Measurements from ENCODE around the gene GSTA4. TPM values are rescaled to one million over a fixed set of nuclear protein-coding genes. Genes with fewer than 3 reads are reported as not detected.

Gene GSTA4
- total RNA-seq, 2 experiments from 2014 or later: 18.5 to 22.3 TPM

DNA sequence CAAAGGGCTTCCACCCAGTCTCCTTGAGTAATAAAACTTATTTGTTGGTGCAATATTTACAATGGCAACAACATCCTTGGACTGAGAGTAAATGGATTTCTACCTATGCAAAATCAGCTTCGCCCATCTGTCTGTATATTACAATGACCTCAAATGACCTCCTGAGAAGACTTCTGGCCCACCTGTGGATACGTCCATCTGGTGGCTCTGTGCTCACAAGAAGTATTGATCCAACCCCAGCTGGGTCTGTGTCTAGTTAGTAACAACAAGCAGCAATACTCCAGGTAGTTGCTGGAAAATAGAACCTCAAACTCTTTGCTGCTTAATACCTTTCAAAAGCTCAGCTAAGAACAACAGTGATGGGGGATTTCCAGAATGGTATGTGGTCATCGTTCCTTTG is 34.7 kb upstream of the GSTA4 start:
- H3K4me1 Mint-ChIP-seq (ENCODE audit: low read depth): peaks cover 8% of the 10 kb centered on the region
- no peaks in the 10 kb centered on the region for H3K9me3 Mint-ChIP-seq
- no peak overlapping the region for H3K4me3 Mint-ChIP-seq
- CTCF ChIA-PET: no interaction called here
- H3K27me3 Mint-ChIP-seq: no peaks in the 10 kb centered on the region
- H3K36me3 Mint-ChIP-seq: peaks cover 17% of the 10 kb centered on the region
- POLR2A ChIA-PET: no interaction called here
- intact Hi-C loops (cut with micrococcal nuclease): no loop called here
- no peak overlapping the region for H3K27ac Mint-ChIP-seq
- DNase-seq: no peak

DNA sequence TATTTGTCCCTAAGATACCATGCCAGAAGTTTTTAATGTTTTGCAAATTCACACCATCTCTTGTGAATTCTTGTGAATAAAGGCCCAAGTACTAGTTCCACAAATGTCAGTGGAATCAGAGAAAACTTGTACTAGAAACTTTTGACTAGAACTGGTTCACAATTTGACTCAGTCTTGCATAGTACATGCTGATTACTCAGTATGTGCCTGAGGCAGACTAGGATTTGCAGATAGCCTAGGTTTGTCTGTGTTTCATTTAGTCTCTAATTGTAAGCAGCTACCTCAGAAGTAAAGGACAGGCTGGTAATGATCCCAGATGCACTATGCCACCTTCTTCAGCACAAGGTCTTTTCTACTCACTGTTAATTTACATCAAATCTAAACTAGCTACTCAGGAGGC is 34.2 kb upstream of the GSTA4 start:
- H3K36me3 Mint-ChIP-seq: peaks cover 17% of the 10 kb centered on the region

DNA sequence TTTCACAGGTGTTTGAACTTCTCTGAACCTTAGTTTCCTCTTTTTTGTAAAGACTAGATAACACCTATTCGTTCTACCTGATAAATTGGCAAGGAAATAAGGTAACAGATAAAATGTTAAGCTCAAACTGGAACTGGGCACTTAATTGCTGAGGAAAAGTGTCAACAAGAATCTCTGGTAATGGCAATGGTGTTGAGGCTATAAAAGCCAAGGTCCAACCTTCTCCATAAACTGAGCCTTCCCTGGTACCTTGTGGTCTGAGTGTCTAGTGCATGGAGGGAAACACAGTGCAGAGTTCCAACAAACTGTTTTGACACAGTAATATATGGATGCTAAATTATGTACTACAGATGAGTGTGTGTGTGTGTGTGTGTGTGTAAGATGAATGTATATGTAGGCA is 33.4 kb upstream of the GSTA4 start:
- Mint-ChIP-seq H3K27me3 (no peaks in the 10 kb centered on the region), H3K4me1 (ENCODE audit: low read depth) (peaks cover 11% of the 10 kb centered on the region), H3K36me3 (peaks cover 15% of the 10 kb centered on the region), H3K27ac (no peak overlapping the region), H3K9me3 (no peaks in the 10 kb centered on the region), H3K4me3 (no peak overlapping the region)
- DNase-seq: no peak
- intact Hi-C loops (cut with micrococcal nuclease): no loop called here
- ChIA-PET CTCF (no interaction called here), POLR2A (no interaction called here)

More for the DNA sequence above, 34.2 kb upstream of the GSTA4 start:
- ChIA-PET POLR2A (no interaction called here), CTCF (no interaction called here)
- no peak overlapping the region for H3K27ac Mint-ChIP-seq
- intact Hi-C loops (cut with micrococcal nuclease): no loop called here
- H3K9me3 Mint-ChIP-seq: no peaks in the 10 kb centered on the region
- no peak for DNase-seq
- peaks cover 11% of the 10 kb centered on the region for H3K4me1 Mint-ChIP-seq (ENCODE audit: low read depth)
- H3K4me3 Mint-ChIP-seq: no peak overlapping the region
- H3K27me3 Mint-ChIP-seq: no peaks in the 10 kb centered on the region

DNA sequence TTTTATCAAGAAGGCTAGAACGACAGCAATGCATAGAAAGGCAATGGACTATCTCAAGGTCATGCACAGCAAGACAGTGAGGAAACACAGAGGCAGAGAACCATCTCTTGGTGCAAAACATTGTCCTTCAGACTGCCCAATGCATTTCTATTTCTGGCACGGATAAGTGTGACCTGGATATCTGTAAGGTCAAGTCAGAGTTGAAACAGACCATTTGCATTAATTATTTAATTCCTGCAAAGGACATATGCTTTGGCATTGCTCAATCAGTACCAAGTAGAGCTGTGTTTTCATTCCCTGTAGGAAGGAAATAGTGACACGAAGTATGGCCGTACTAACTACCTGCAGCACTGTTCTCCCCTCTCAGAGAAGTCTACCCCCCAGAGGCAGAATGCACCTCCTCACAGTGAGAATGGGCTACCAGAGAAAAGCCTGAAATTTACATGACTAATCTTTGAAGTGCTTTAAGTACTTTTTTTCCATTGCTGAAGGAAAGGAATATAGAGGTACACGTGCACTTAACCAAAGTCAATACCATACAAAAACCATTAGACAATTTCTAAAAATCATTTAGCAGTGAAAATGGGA is 32.1 kb upstream of the GSTA4 start:
- Mint-ChIP-seq H3K9me3 (no peaks in the 10 kb centered on the region), H3K36me3 (peaks cover 13% of the 10 kb centered on the region), H3K4me1 (ENCODE audit: low read depth) (peaks cover 11% of the 10 kb centered on the region), H3K27ac (no peak overlapping the region), H3K4me3 (no peak overlapping the region), H3K27me3 (no peaks in the 10 kb centered on the region)
- no peak for DNase-seq
- intact Hi-C loops (cut with micrococcal nuclease): no loop called here
- POLR2A ChIA-PET: no interaction called here
- CTCF ChIA-PET: no interaction called here

DNA sequence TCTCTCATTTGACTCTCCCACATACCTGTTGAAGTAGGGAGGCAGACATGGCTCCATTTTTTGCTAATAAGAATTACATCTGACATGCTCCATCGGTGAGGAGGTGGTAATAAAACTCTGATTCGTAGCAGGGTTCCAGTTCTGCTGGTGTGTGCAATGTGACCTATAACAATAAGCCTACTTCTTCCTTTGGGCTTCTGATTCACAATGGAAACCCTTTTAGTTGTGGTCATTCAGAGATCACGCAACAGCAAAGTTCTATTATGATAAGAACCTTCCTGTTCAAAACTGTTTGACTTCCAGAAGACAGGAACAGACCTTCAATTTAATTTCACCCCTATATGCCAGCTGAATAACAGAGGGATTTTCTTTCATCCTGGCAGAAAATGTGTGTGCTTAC is 31.4 kb upstream of the GSTA4 start:
- DNase-seq: no peak
- peaks cover 13% of the 10 kb centered on the region for H3K36me3 Mint-ChIP-seq
- peaks cover 11% of the 10 kb centered on the region for H3K4me1 Mint-ChIP-seq (ENCODE audit: low read depth)
- CTCF ChIA-PET: no interaction called here
- POLR2A ChIA-PET: no interaction called here
- no peak overlapping the region for H3K4me3 Mint-ChIP-seq
- H3K27me3 Mint-ChIP-seq: no peaks in the 10 kb centered on the region
- no peak overlapping the region for H3K27ac Mint-ChIP-seq
- intact Hi-C loops (cut with micrococcal nuclease): no loop called here
- H3K9me3 Mint-ChIP-seq: no peaks in the 10 kb centered on the region

DNA sequence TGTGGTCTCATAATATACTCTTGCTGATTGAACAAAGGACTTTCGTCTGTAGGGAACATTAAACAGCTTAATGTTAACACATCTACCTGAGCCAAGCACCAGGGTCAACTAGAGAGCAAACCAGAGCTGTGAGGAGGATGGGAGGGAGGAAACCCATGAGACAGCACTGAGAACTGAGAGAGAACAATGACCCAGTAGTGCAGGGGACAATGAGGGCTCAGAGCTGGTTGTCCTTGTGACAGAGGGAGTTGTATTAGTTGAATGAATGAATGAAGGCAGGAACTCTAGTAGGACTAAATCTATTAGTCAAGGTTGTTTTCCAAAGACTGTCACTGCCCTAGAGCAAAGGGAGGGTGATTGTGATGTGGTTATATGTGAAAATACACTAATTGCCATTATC is 28.2 kb upstream of the GSTA4 start:
- no peak overlapping the region for H3K27ac Mint-ChIP-seq
- DNase-seq: no peak
- H3K36me3 Mint-ChIP-seq: peaks cover 7% of the 10 kb centered on the region
- H3K9me3 Mint-ChIP-seq: no peaks in the 10 kb centered on the region
- POLR2A ChIA-PET: no interaction called here
- CTCF ChIA-PET: no interaction called here
- no peaks in the 10 kb centered on the region for H3K27me3 Mint-ChIP-seq
- H3K4me3 Mint-ChIP-seq: no peak overlapping the region
- peaks cover 7% of the 10 kb centered on the region for H3K4me1 Mint-ChIP-seq (ENCODE audit: low read depth)
- intact Hi-C loops (cut with micrococcal nuclease): no loop called here

DNA sequence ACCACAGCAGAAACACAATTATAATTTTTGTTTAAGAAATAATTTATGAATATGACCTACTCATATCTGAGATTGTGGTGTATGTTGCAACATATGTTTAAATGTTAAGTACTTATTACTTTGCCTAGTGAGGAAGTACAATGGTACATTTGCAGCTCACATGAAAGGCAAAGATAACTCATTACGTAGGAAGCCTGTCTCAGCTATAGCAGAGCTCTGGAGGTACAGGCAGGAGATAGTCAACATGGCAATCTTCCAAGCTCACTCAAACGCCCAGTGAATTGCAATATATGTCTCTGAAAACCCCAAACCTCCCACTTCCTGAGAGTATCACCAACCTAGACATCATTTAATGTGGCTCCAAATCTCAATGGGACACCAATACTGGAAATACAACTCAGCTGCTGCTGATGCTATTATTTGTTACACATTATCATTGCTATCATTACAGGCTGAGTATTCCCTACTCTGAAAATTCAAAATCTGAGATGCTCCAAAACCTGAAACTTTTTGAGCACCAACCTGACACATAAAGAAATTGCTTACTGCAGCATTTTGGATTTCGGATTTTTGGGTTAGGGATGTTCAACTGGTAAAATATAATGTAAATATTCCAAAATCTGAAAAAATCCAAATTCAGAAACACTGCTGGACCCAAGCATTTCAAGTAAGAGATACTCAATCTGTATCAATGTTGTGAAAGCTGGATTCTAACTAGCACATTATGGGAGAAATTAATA is 25.1 kb upstream of the GSTA4 start:
- H3K4me3 Mint-ChIP-seq: no peak overlapping the region
- H3K27me3 Mint-ChIP-seq: no peaks in the 10 kb centered on the region
- no peaks in the 10 kb centered on the region for H3K9me3 Mint-ChIP-seq
- ChIA-PET CTCF (no interaction called here), POLR2A (no interaction called here)
- no peak overlapping the region for H3K27ac Mint-ChIP-seq
- peaks cover 9% of the 10 kb centered on the region for H3K36me3 Mint-ChIP-seq
- intact Hi-C loops (cut with micrococcal nuclease): no loop called here
- H3K4me1 Mint-ChIP-seq (ENCODE audit: low read depth): peaks cover 3% of the 10 kb centered on the region
- DNase-seq: no peak

DNA sequence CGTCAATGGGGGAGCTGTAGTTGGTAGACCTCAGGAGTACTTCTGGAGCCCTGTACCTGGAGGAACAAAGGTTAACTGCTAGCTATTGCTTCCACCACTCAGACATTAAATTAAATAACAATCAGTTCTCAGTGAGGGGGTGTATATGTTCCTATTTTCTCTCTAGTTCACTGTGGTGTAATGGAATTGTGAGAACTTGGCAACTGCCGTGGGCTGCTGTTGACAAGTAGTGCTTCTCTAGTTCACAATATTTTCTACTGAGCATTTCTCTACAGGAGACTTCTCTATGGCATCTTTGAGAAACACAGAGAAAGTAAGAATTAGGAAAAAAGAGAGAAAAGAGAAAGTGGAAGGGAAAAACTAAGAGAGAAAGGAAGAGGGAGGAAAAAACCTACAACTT is 23.4 kb upstream of the GSTA4 start:
- H3K36me3 Mint-ChIP-seq: peaks cover 9% of the 10 kb centered on the region
- intact Hi-C loops (cut with micrococcal nuclease): no loop called here
- POLR2A ChIA-PET: no interaction called here
- no peak for DNase-seq
- no peaks in the 10 kb centered on the region for H3K27me3 Mint-ChIP-seq
- no peaks in the 10 kb centered on the region for H3K4me1 Mint-ChIP-seq (ENCODE audit: low read depth)
- CTCF ChIA-PET: no interaction called here
- H3K4me3 Mint-ChIP-seq: no peak overlapping the region
- no peak overlapping the region for H3K27ac Mint-ChIP-seq
- H3K9me3 Mint-ChIP-seq: no peaks in the 10 kb centered on the region

DNA sequence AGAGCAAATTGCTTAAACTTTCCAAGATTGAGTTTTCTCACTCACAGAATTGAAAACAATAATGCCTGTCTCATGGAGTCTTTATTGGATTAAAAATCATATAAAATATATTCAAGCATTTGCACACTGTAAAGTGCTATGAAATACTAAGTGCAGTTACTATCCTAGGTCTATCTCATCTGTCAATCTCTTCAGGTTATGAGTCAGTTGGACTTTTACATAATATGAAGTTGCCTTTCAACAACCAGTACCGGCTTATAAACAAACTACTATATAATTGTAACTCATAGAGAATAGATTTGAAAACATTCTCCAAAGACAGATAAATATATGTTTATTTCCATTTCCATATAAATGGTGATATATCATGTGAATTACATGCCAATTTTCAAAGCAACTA is 20.4 kb upstream of the GSTA4 start:
- H3K4me3 Mint-ChIP-seq: no peak overlapping the region
- ChIA-PET POLR2A (no interaction called here), CTCF (no interaction called here)
- H3K27ac Mint-ChIP-seq: no peak overlapping the region
- peaks cover 16% of the 10 kb centered on the region for H3K36me3 Mint-ChIP-seq
- intact Hi-C loops (cut with micrococcal nuclease): no loop called here
- DNase-seq: no peak
- H3K4me1 Mint-ChIP-seq (ENCODE audit: low read depth): no peaks in the 10 kb centered on the region
- no peaks in the 10 kb centered on the region for H3K9me3 Mint-ChIP-seq
- H3K27me3 Mint-ChIP-seq: no peaks in the 10 kb centered on the region

DNA sequence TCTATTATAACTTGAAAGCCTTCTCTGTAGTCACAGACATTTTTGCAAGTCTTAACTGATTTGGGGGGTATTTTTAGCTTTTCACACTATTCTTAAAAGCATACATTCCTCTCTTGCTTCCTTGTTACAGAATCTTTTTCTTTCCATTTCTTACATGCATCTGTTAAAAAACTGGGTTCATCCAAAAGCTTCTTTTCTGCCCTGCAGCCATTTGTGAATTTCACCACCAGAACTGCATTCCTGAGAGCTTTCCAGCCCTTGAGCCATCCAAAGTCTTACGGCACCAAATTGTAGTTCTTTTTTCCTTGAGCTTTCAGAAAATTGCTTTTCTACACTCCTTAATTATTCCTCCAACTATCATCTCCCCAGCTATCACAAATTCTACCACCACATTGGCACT is 19.7 kb upstream of the GSTA4 start:
- H3K4me1 Mint-ChIP-seq (ENCODE audit: low read depth): no peaks in the 10 kb centered on the region
- no peak overlapping the region for H3K27ac Mint-ChIP-seq
- H3K9me3 Mint-ChIP-seq: no peaks in the 10 kb centered on the region
- ChIA-PET POLR2A (no interaction called here), CTCF (interaction anchor here (0.7 kb wide), 1 partner anchor 12 kb away, joined by 3 read pairs; no protein-coding TSS in a partner anchor)
- peaks cover 19% of the 10 kb centered on the region for H3K36me3 Mint-ChIP-seq
- no peaks in the 10 kb centered on the region for H3K27me3 Mint-ChIP-seq
- intact Hi-C loops (cut with micrococcal nuclease): no loop called here
- H3K4me3 Mint-ChIP-seq: no peak overlapping the region
- no peak for DNase-seq

DNA sequence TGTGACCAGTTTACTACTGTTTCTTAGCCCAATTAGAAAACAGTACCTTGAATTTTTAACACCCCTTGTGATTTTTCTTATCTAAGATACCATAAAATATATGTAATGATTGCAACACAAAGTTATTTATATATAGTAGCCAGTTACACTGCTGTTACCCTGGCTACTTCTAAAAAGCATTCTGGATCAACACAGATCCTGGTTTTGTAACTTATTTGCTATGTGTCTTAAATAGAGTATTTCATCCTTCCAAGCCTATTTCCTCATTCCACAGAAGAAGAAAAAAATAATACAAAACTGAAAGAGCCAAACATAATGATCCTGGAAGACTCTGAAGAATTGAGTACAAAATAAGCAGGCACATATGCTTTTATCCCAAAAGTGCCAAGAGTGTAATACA is 19.0 kb upstream of the GSTA4 start:
- peaks cover 20% of the 10 kb centered on the region for H3K36me3 Mint-ChIP-seq
- H3K27ac Mint-ChIP-seq: no peak overlapping the region
- H3K4me1 Mint-ChIP-seq (ENCODE audit: low read depth): no peaks in the 10 kb centered on the region
- no peaks in the 10 kb centered on the region for H3K9me3 Mint-ChIP-seq
- DNase-seq: no peak
- H3K4me3 Mint-ChIP-seq: no peak overlapping the region
- CTCF ChIA-PET: no interaction called here
- POLR2A ChIA-PET: no interaction called here
- intact Hi-C loops (cut with micrococcal nuclease): no loop called here
- no peaks in the 10 kb centered on the region for H3K27me3 Mint-ChIP-seq

DNA sequence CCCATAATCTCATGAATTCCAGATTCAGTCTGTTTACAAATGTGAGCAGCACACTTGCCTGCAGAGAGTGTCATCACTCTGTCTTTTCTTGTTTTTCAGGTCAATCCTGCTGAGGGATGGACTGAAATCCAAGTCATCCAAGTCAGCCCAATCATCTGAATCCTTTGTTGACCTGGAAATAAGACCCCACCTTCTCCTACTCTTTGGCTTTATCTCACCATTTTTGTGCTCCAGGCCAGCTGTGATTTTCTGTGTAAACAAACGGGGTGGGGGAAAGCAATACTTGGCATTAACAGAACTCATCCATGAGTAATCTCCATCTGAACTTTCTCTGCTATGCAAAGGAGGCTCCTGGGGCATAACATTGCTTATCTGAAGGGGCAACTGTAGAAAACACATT is 16.9 kb upstream of the GSTA4 start:
- Mint-ChIP-seq H3K9me3 (no peaks in the 10 kb centered on the region), H3K36me3 (peaks cover 19% of the 10 kb centered on the region), H3K4me1 (ENCODE audit: low read depth) (no peaks in the 10 kb centered on the region), H3K27me3 (no peaks in the 10 kb centered on the region), H3K27ac (no peak overlapping the region), H3K4me3 (no peak overlapping the region)
- intact Hi-C loops (cut with micrococcal nuclease): no loop called here
- ChIA-PET CTCF (interaction anchor here (1.2 kb wide), 2 partner anchors 12 to 16 kb away, joined by 3 to 4 read pairs; partner anchors contain the start of gene GSTA4), POLR2A (no interaction called here)
- no peak for DNase-seq

DNA sequence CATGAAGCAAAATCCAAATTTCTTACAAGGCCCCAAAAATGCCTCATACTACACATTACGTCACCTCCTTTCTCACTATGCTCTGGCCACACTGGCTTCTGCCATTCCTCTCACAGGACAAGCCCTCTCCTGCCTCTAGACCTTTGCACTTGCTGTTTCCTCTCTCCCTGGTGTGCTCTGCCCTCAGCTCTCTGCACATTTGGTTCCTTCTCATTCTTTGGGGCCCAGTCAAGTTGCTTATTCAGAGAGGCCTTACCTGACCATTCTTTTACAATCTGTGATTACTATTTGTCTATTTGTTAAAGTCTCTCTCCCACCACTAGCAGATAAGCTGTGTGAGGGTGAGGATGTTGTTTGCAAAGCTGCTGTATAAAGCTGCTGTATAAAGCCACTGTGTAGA is 15.4 kb upstream of the GSTA4 start:
- Mint-ChIP-seq H3K4me3 (no peak overlapping the region), H3K27me3 (no peaks in the 10 kb centered on the region), H3K4me1 (ENCODE audit: low read depth) (no peaks in the 10 kb centered on the region), H3K9me3 (no peaks in the 10 kb centered on the region), H3K27ac (no peak overlapping the region), H3K36me3 (peaks cover 24% of the 10 kb centered on the region)
- DNase-seq: no peak
- ChIA-PET CTCF (no interaction called here), POLR2A (no interaction called here)
- intact Hi-C loops (cut with micrococcal nuclease): no loop called here
